ENCODE data around the gene RPLP2.

RPLP2 gene

GRCh38 chr11:818396-819128 lies 8.8 kb downstream of the RPLP2 start, which contains the start of gene PNPLA2:
Gene PNPLA2 (plus strand): TSS chr11:818914. CDS start chr11:819719, 805 bp downstream.
- TF ChIP-seq CTCF (IDR thresholded peaks at IDR 0.05; ENCODE audit: low read depth, low read length) = no peak
- peak within 1 kb of the TSS; percentile 72 to 76 for H3K4me3 ChIP-seq (replicated peaks in 1 of 2; ENCODE audit: low read depth in 2 of 2, low read length in 2 of 2)
- peak; percentile 73 to 75 for DNase-seq (ENCODE audit: low read depth in 2 of 2)

- H3K4me3 ChIP-seq (replicated peaks in 1 of 2; ENCODE audit: low read depth in 2 of 2, low read length in 2 of 2) = peak overlapping the region; percentile 72 to 76
- peak; percentile 8 for TF ChIP-seq CTCF (IDR thresholded peaks at IDR 0.05; ENCODE audit: low read depth, low read length)
- DNase-seq (ENCODE audit: low read depth in 2 of 2) = peak; percentile 81 to 92
These were observed 9.6 kb downstream of the RPLP2 start for GRCh38 chr11:819129-819931.

GRCh38 chr11:819943-820649 lies 10.3 kb downstream of the RPLP2 start:
- DNase-seq (ENCODE audit: low read depth in 2 of 2) = peak; percentile 65 to 82
- no peak for TF ChIP-seq CTCF (IDR thresholded peaks at IDR 0.05; ENCODE audit: low read depth, low read length)

GRCh38 chr11:820655-821511 lies 11.1 kb downstream of the RPLP2 start:
- H3K4me3 ChIP-seq (replicated peaks in 1 of 2; ENCODE audit: low read depth in 2 of 2, low read length in 2 of 2) = peak overlapping the region; percentile 72 to 76
- peak; percentile 66 to 70 for DNase-seq (ENCODE audit: low read depth in 2 of 2)
- no peak for TF ChIP-seq CTCF (IDR thresholded peaks at IDR 0.05; ENCODE audit: low read depth, low read length)

More at GRCh38 chr11:819943-820649, 10.3 kb downstream of the RPLP2 start:
- peak overlapping the region; percentile 72 to 76 for H3K4me3 ChIP-seq (replicated peaks in 1 of 2; ENCODE audit: low read depth in 2 of 2, low read length in 2 of 2)

GRCh38 chr11:821512-822371 lies 12.0 kb downstream of the RPLP2 start:
- peak overlapping the region in 1 of 2 donors; percentile 76 for H3K4me3 ChIP-seq (replicated peaks in 1 of 2; ENCODE audit: low read depth in 2 of 2, low read length in 2 of 2)
- TF ChIP-seq CTCF (IDR thresholded peaks at IDR 0.05; ENCODE audit: low read depth, low read length) = no peak
- DNase-seq (ENCODE audit: low read depth in 2 of 2) = no peak

All from cardiac fibroblast (primary cell).